ENCODE data around the gene TMED3. TPM values are rescaled to one million over a fixed set of nuclear protein-coding genes. Genes with fewer than 3 reads are reported as not detected.

The TMED3 gene
- polyA plus RNA-seq, 2 of the 4 experiments (the other 2 are of a cell fraction): 149 to 202 TPM

- TF ChIP-seq, protein P1, sequence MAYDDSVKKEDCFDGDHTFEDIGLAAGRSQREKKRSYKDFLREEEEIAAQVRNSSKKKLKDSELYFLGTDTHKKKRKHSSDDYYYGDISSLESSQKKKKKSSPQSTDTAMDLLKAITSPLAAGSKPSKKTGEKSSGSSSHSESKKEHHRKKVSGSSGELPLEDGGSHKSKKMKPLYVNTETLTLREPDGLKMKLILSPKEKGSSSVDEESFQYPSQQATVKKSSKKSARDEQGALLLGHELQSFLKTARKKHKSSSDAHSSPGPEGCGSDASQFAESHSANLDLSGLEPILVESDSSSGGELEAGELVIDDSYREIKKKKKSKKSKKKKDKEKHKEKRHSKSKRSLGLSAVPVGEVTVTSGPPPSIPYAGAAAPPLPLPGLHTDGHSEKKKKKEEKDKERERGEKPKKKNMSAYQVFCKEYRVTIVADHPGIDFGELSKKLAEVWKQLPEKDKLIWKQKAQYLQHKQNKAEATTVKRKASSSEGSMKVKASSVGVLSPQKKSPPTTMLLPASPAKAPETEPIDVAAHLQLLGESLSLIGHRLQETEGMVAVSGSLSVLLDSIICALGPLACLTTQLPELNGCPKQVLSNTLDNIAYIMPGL (CRISPR knock-in tag; IDR thresholded peaks at IDR 0.05; ENCODE audit: borderline replicate concordance): peak; percentile 72; the same call in 1 of the 2 replicates
- TF ChIP-seq ATOH8 (CRISPR knock-in tag; IDR thresholded peaks at IDR 0.05; ENCODE audit: low read depth): no peak
- TF ChIP-seq POLR2A (IDR thresholded peaks at IDR 0.05; ENCODE audit: low read length): peak; percentile 95
- TF ChIP-seq NR3C1 (IDR thresholded peaks at IDR 0.05): no peak
- TF ChIP-seq CEBPB (IDR thresholded peaks at IDR 0.05): no peak
- peak; percentile 76; the same call in 1 of the 3 replicates for TF ChIP-seq BCL3 (IDR thresholded peaks at IDR 0.05)
- no peak for TF ChIP-seq CBX2 (IDR thresholded peaks at IDR 0.05; ENCODE audit: borderline replicate concordance, low read depth)
- no peak for TF ChIP-seq KDM5A (IDR thresholded peaks at IDR 0.05)
- no peak for TF ChIP-seq EP300 (IDR thresholded peaks at IDR 0.05)
Observed at GRCh38 chr15:79310985-79311900, at the start of gene TMED3 (continued).

GRCh38 chr15:79261836-79262235 is 49.1 kb upstream of the TMED3 start:
- ChIA-PET CTCF (no interaction called here), POLR2A (no interaction called here)
- H3K9me3 ChIP-seq: peaks cover 5% of the 10 kb centered on the region; the same call in 1 of the 3 replicates
- FAIRE-seq (no peak), ATAC-seq (no peak), DNase-seq (ENCODE audit: low read depth in 1 of 2, low spot score in 1 of 2) (no peak)
- WGBS (ENCODE audit: missing lambda C conversion rate): 80% methylated on average over 1 of the region's 1 CpG
- no peak overlapping the region for H3K4me3 ChIP-seq
- no peak overlapping the region for H3K4me2 ChIP-seq
- H3K27ac ChIP-seq: no peak overlapping the region
- no peaks in the 10 kb centered on the region for H3K4me1 ChIP-seq
- TF ChIP-seq POLR2AphosphoS2 (conservative IDR thresholded peaks at IDR 0.05; ENCODE audit: low read length) (no peak), KDM5A (IDR thresholded peaks at IDR 0.05) (no peak), HOXB13 (CRISPR knock-in tag; IDR thresholded peaks at IDR 0.05; ENCODE audit: low read depth) (no peak), HOXA7 (CRISPR knock-in tag; IDR thresholded peaks at IDR 0.05) (no peak), FOSB (CRISPR knock-in tag; IDR thresholded peaks at IDR 0.05) (no peak), CBX2 (IDR thresholded peaks at IDR 0.05; ENCODE audit: borderline replicate concordance, low read depth) (no peak), BHLHE40 (IDR thresholded peaks at IDR 0.05; ENCODE audit: low read depth, low read length) (no peak), NPAS2 (CRISPR knock-in tag; IDR thresholded peaks at IDR 0.05; ENCODE audit: borderline replicate concordance) (no peak), ZSCAN20 (CRISPR knock-in tag; IDR thresholded peaks at IDR 0.05) (no peak), ZNF302 (CRISPR knock-in tag; IDR thresholded peaks at IDR 0.05) (no peak), PHF8 (IDR thresholded peaks at IDR 0.05; ENCODE audit: borderline replicate concordance, low read depth) (no peak)
- TF ChIP-seq, protein P2, sequence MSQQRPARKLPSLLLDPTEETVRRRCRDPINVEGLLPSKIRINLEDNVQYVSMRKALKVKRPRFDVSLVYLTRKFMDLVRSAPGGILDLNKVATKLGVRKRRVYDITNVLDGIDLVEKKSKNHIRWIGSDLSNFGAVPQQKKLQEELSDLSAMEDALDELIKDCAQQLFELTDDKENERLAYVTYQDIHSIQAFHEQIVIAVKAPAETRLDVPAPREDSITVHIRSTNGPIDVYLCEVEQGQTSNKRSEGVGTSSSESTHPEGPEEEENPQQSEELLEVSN (IDR thresholded peaks at IDR 0.05; ENCODE audit: borderline replicate concordance, low read depth): no peak

GRCh38 chr15:79265167-79265566 is 45.7 kb upstream of the TMED3 start:
- Histone ChIP-seq H3K27ac (no peak overlapping the region), H3K4me3 (no peak overlapping the region), H3K9me3 (no peaks in the 10 kb centered on the region), H3K4me2 (no peak overlapping the region), H3K4me1 (no peaks in the 10 kb centered on the region)
- ATAC-seq: no peak; a peak in 1 of 6 replicates
- no peak for DNase-seq (ENCODE audit: low read depth in 1 of 2, low spot score in 1 of 2)
- no peak for FAIRE-seq
- 58% methylated on average over 4 of the region's 4 CpGs for WGBS (ENCODE audit: missing lambda C conversion rate)
- POLR2A ChIA-PET: no interaction called here
- CTCF ChIA-PET: interaction anchor here (1.1 to 1.3 kb wide), 2 partner anchors 81 to 1515 kb away, joined by 3 to 4 read pairs; partner anchors contain the start of gene CEMIP
- no peak for TF ChIP-seq RAD21 (conservative IDR thresholded peaks at IDR 0.05 in 1 of 2, IDR thresholded peaks at IDR 0.05 in 1 of 2)
- no peak for TF ChIP-seq MYC (IDR thresholded peaks at IDR 0.05; ENCODE audit: borderline replicate concordance, low read length)
- TF ChIP-seq MAZ (IDR thresholded peaks at IDR 0.05; ENCODE audit: borderline replicate concordance, low read depth, low read length): no peak
- no peak for TF ChIP-seq ZC3H11A (IDR thresholded peaks at IDR 0.05)
- no peak for TF ChIP-seq CEBPB (IDR thresholded peaks at IDR 0.05)
- no peak for TF ChIP-seq HEYL (CRISPR knock-in tag; IDR thresholded peaks at IDR 0.05)
- no peak for TF ChIP-seq MAFK (IDR thresholded peaks at IDR 0.05; ENCODE audit: partially characterized antibody)
- TF ChIP-seq FOSB (CRISPR knock-in tag; IDR thresholded peaks at IDR 0.05): no peak
- TF ChIP-seq ESRRA (IDR thresholded peaks at IDR 0.05; ENCODE audit: borderline replicate concordance, low read length): no peak
- TF ChIP-seq CTCF (IDR thresholded peaks at IDR 0.05): no peak
- no peak for TF ChIP-seq RNF2 (IDR thresholded peaks at IDR 0.05; ENCODE audit: borderline replicate concordance, low read depth)
- no peak for TF ChIP-seq HOXB5 (CRISPR knock-in tag; IDR thresholded peaks at IDR 0.05)

Data from A549 (cell line).